Natural killer cell (primary cell): Measurements from ENCODE around the gene ZNG1A. TPM values are rescaled to one million over a fixed set of nuclear protein-coding genes. Genes with fewer than 3 reads are reported as not detected.

Experiments
- total RNA-seq, 4 donors: library from RNA; stranded (reverse); fragments of 120-200 nt in 1 of 4; gene quantifications; one replicate each; pipeline versions ENCODE4 v1.2.3 to v1.2.4, GENCODE V29; 2013 to 2022

ZNG1A gene
- total RNA-seq, 3 donors from 2014 or later (not counting 1 experiment from before 2014, with no cell fraction given): 10.3 to 13.6 (median 12.1) TPM

Other genes with a start within 250 kb of the ZNG1A start
- 10 to 100 TPM; 16.7 to 52.5 (median 20.7) TPM for gene WASHC1, start 149.6 kb downstream of the ZNG1A start, total RNA-seq
- not detected for gene FOXD4, start 60.6 kb downstream of the ZNG1A start, total RNA-seq
- 100 to 1,000 TPM; 156 to 211 (median 207) TPM for gene DOCK8, start 35.8 kb upstream of the ZNG1A start, total RNA-seq